GM12891 (cell line): ENCODE data around the gene RNASE7.

Experiments
- POLR2A ChIP-seq: IDR thresholded peaks from 2 replicates; pipeline ENCODE4 v1.6.1; 2011; ENCODE audit warnings: low read depth, low read length, control low read depth
- POLR2AphosphoS5 ChIP-seq: IDR thresholded peaks from 2 replicates; pipeline ENCODE4 v1.6.1; 2011; ENCODE audit warnings: low read depth, low read length, control low read depth
- TAF1 ChIP-seq: IDR thresholded peaks from 2 replicates; pipeline ENCODE4 v1.6.1; 2011; ENCODE audit warnings: low read depth, low read length, control low read depth

DNA sequence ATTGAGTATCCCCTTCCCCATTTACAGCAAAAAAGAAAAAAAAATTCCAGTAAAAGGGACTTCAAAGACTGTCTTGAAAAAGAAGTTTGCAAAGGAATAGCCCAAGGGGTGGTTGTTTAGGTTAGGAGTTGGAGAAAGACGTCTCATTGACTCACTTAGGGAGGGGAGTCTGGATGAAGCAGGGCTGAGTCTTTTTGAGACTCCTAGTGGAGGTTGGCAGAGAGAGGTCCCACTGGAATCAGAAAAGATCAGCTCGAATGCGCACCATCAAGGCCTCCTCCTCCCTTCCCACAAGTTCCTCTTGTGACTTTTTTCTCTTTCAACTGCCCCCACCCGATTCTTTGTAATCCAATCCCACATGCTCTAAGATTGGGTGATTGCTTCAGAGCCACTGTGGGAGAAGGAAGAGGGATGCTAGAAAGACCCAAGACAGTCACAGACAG, 29.9 kb downstream of the RNASE7 start:
- no peak for TF ChIP-seq POLR2AphosphoS5
- TF ChIP-seq POLR2A = no peak
- no peak for TF ChIP-seq TAF1
